Glutamatergic neuron (in vitro differentiated cells): ENCODE data around the gene MLKL. TPM values are rescaled to one million over a fixed set of nuclear protein-coding genes. Genes with fewer than 3 reads are reported as not detected.

Source experiments
- DNase-seq: peaks from one replicate; pipeline ENCODE4 v3.0.0; 2022
- H3K27ac Mint-ChIP-seq: one replicate; pipeline ENCODE4 v1.8.0; 2020; ENCODE audit warnings: mild to moderate bottlenecking, mixed read lengths, inconsistent platforms; ENCODE audit not compliant: unreplicated experiment
- H3K27me3 Mint-ChIP-seq: one replicate; pipeline ENCODE4 v1.8.0; 2020; ENCODE audit warnings: mild to moderate bottlenecking, moderate library complexity, mixed read lengths, inconsistent platforms; ENCODE audit not compliant: unreplicated experiment
- H3K36me3 Mint-ChIP-seq: one replicate; pipeline ENCODE4 v1.8.0; 2020; ENCODE audit warnings: mild to moderate bottlenecking, mixed read lengths, inconsistent platforms; ENCODE audit not compliant: unreplicated experiment
- H3K4me1 Mint-ChIP-seq: one replicate; pipeline ENCODE4 v1.8.0; 2020; ENCODE audit warnings: mild to moderate bottlenecking, low read depth, mixed read lengths, inconsistent platforms; ENCODE audit not compliant: unreplicated experiment
- H3K4me3 Mint-ChIP-seq: one replicate; pipeline ENCODE4 v1.8.0; 2020; ENCODE audit warnings: mild to moderate bottlenecking, mixed read lengths, inconsistent platforms; ENCODE audit not compliant: unreplicated experiment
- H3K9me3 Mint-ChIP-seq: one replicate; pipeline ENCODE4 v1.8.0; 2020; ENCODE audit warnings: mild to moderate bottlenecking, moderate library complexity, mixed read lengths, inconsistent platforms; ENCODE audit not compliant: unreplicated experiment
- CTCF ChIP-seq: fragments of 200-600 bp; sonication (generic); IDR thresholded peaks from one replicate; pipeline ENCODE4 v1.5.0; 2021; ENCODE audit not compliant: partially characterized antibody, unreplicated experiment
- total RNA-seq: library from RNA; stranded (reverse); fragmentation: NEBNext Ultra II Directional; extraction: Animal tissue kit (Norgen Biotek cat#: 25700); gene quantifications from one replicate; pipeline ENCODE4 v1.2.1, GENCODE V29; 2021; ENCODE audit not compliant: unreplicated experiment

The MLKL gene
- total RNA-seq, 1 donor from 2014 or later: not detected

DNA sequence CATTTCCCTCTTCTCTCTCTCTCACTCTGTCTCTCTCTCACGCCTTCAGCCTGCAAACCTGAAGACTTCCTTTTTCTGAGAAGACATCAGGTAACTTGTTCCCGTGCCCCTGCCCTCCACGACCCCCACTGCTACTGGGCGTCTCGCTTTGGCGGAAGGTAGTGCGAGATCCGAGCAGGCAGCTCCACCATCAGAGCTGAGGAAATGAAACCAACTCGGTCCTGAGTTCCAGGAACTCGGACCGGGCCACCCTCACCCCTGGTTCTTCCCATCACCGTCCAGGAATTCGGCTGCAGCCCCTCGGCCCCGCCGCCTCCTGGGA is 585 bp downstream of the MLKL start:
- H3K27ac Mint-ChIP-seq: no peak overlapping the region

GRCh38 chr16:74699666-74700065 is 996 bp downstream of the MLKL start:
- DNase-seq: no peak
- H3K9me3 Mint-ChIP-seq: no peaks in the 10 kb centered on the region
- H3K36me3 Mint-ChIP-seq: no peaks in the 10 kb centered on the region
- no peak overlapping the region for H3K27ac Mint-ChIP-seq
- no peak overlapping the region for H3K4me3 Mint-ChIP-seq
- H3K4me1 Mint-ChIP-seq: no peaks in the 10 kb centered on the region
- peaks cover 8% of the 10 kb centered on the region for H3K27me3 Mint-ChIP-seq
- TF ChIP-seq CTCF: no peak

More for the DNA sequence above, 585 bp downstream of the MLKL start:
- H3K27me3 Mint-ChIP-seq: peaks cover 8% of the 10 kb centered on the region
- no peak for DNase-seq
- H3K4me3 Mint-ChIP-seq: peak overlapping the region; percentile 84
- no peaks in the 10 kb centered on the region for H3K9me3 Mint-ChIP-seq
- H3K4me1 Mint-ChIP-seq: no peaks in the 10 kb centered on the region
- no peaks in the 10 kb centered on the region for H3K36me3 Mint-ChIP-seq
- TF ChIP-seq CTCF: no peak

GRCh38 chr16:74698222-74698621 is 2.4 kb downstream of the MLKL start:
- TF ChIP-seq CTCF: no peak
- Mint-ChIP-seq H3K36me3 (no peaks in the 10 kb centered on the region), H3K9me3 (no peaks in the 10 kb centered on the region), H3K4me3 (no peak overlapping the region), H3K27me3 (peaks cover 8% of the 10 kb centered on the region), H3K4me1 (no peaks in the 10 kb centered on the region), H3K27ac (no peak overlapping the region)
- DNase-seq: no peak

DNA sequence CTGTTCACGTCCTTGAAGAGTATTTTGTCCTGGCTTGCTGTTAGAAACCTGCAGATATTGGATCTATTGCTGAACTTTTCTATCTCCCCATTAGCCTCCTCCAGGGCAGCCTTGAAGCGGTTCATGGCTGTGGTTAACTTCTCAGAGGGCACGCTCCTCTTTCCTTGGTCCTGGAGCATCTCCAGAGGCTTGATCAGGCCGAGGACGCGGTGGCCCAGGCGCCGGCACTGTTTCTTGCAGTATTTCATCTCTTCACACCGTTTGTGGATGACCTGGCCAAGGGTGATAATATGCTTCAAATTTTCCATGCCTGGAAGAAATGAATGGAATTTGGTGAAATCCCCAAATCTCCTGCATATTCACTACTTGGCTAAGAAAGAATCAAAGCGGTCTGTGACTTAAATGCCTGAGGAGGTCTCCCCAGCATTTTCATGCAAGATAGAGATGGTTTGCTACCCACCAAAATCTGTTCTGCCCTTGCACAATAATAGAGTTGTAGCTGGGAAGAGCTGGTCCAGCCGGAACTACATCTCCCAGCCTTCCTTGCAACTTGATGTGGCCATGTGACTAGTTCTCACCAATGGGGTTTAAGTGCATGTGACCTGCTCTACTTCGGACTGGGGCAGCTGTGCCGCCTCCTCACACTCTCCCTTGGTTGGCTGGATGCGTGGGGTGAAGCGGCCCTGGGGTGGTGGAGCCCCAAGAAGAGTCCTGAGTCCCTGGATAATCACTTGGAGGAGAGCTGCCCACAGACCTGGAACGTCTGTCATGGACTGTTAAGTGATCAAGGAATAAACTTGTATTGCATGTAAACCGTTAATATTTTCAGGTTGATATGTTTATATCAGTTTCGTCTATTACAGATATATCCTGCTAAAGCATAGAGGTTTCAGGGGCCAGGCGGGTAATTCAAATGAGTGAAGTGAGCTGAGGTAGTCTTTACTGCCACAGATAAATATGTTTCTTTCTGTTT is 4.9 kb downstream of the MLKL start:
- no peak for TF ChIP-seq CTCF
- H3K27ac Mint-ChIP-seq: peak overlapping the region; percentile 52
- no peaks in the 10 kb centered on the region for H3K36me3 Mint-ChIP-seq
- no peaks in the 10 kb centered on the region for H3K4me1 Mint-ChIP-seq
- peak; percentile 61 for DNase-seq
- H3K9me3 Mint-ChIP-seq: no peaks in the 10 kb centered on the region
- H3K27me3 Mint-ChIP-seq: peaks cover 1% of the 10 kb centered on the region
- H3K4me3 Mint-ChIP-seq: peak overlapping the region; percentile 91
